ENCODE results near the gene HAUS7.

HAUS7 gene

DNA sequence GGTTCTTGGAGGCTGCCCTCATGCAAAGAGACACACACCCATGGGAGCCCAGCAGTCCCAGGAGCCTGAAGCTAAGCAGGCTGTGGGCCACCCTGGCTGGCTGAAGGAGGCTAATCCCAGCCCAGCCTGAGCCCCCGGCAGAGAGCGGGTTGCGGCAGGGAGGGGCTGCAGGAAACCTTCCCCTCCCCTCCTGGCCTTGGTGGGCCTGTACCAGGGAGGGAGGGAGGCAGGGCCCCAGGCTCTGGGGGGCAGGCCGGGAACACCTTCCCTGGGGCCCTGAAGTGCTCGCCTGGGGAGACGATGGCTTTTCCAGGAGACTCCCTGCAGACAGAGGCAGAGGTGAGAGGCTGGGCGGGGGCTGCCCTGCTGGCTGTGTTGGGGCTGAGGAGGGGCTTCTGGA lies 28.1 kb upstream of the HAUS7 start:
- FAIRE-seq, result no peak

GRCh38 chrX:153496590-153496959 lies 26.2 kb upstream of the HAUS7 start:
- no peak for FAIRE-seq

DNA sequence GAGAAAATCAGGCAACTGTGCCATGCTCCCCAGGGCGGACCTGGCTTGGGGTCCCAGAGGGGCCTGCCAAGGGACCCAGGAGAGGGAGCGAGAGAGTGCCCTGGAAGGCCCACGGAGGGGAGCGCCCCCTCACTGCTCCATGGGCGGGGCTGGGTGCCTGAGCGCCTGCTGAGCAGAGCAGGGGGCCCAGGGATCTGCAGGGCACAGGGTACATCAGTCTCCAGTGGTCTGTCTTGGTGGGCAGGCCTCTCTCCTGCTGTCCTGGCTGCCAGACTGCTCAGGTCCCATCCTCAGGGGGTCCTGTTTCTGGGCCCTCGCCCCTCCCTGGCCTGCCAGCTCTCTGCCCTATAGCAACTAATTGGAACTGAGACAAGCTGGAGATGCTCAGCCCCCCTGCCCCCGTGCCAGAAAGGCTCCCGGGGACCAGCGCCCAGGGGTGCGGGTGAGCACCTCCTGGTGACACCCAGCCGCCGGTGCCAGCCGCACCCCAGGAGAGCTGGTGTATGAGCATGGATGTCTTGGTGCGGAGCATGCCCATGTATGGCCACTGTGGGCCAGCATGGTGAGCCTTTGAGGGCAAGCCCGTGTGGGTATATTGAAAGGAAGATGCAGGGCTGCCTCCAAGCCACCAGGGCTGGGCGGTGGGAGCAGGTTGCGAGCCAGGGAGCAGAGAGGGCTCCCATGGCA lies 25.7 kb upstream of the HAUS7 start:
- no peak for FAIRE-seq

- FAIRE-seq, result no peak
Observed at GRCh38 chrX:153495362-153495751, 25.0 kb upstream of the HAUS7 start.

- FAIRE-seq, result no peak
Observed at GRCh38 chrX:153494541-153495361, 24.4 kb upstream of the HAUS7 start, which contains the start of gene BGN. Gene BGN (plus strand): TSS chrX:153494980. CDS start chrX:153504632, 9,652 bp downstream.

GRCh38 chrX:153494061-153494460 lies 23.7 kb upstream of the HAUS7 start:
- FAIRE-seq, result no peak

DNA sequence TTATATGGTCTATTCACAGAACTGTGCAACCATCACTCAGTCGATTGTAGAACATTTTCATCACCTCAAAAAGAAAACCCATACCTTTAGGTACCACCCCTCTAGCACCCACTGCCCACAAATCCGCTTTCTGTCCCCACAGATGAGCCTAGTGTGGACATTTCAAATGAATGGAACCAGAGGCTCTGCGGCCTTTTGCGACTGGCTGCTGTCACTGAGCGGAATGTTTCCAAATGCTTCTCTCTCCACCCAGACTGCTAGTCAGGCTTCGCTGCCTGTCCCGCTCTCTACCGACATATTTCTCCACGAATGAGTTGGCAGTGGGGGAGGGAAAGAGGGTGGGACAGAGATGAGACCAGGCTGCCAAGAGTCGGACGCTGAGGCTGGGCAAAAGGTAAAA lies 22.7 kb upstream of the HAUS7 start:
- FAIRE-seq, result no peak

DNA sequence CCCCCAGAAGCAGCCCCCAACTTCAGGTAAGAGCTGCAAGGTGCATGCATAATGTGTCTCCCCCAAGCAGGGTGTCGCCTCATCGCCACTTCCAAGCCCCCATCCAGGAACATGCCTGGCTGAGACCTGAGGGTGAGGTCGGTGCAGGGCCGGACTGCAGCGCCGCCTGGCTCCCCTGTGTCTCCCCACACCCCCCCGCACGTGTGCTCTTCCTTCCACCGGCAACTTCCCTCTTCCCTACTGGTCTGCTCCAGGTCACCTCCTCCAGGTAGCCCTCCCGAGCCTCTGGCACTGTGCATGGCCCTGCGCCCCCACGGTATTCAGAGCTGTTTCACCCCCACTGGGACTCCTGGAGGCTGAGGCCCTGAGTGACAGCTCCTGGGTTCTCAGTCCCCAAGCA lies 22.2 kb upstream of the HAUS7 start:
- no peak for FAIRE-seq

GRCh38 chrX:153491918-153492317 lies 21.5 kb upstream of the HAUS7 start:
- no peak for FAIRE-seq

- FAIRE-seq, result no peak
Observed at GRCh38 chrX:153491351-153491914, 21.1 kb upstream of the HAUS7 start.

DNA sequence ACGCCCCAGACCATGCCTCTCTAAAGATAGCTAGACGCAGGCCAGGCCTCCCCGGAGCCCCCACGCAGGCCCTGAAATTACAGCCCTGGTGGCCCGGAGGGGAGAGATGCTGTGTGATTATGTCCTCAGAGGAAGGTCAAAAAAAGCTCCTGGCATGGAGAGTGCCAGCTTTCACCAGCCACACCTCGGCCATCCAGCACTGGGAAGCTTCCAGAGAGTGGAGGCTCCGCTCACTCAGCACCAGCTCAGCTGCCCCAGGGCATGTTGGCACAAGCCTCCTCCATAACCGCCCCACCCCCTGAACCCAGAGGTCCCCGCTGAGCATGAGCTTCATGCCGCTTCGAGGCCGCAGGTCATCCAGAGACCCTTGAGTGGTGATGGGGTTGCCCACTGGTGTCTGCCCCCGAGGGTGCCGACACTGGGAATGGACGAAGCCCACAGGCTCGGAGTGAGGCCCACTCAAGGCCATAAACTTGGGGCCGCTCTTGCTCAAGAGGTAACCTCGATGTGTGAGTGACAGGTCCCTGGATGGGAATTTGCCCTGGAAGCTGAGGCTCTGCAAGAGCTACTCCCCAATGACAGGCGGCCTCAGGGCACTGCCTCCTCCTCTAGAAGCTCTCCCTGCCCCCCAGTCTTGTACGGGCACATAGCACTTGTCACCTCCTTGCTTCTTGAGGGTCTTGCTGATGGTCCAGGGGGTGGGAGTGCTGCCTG lies 20.0 kb upstream of the HAUS7 start:
- FAIRE-seq, result no peak

GRCh38 chrX:153488231-153488914 lies 18.0 kb upstream of the HAUS7 start:
- no peak for FAIRE-seq

- FAIRE-seq, result no peak
Observed at GRCh38 chrX:153487590-153488071, 17.3 kb upstream of the HAUS7 start.

- no peak for FAIRE-seq
Observed at GRCh38 chrX:153486171-153486570, 15.8 kb upstream of the HAUS7 start.

DNA sequence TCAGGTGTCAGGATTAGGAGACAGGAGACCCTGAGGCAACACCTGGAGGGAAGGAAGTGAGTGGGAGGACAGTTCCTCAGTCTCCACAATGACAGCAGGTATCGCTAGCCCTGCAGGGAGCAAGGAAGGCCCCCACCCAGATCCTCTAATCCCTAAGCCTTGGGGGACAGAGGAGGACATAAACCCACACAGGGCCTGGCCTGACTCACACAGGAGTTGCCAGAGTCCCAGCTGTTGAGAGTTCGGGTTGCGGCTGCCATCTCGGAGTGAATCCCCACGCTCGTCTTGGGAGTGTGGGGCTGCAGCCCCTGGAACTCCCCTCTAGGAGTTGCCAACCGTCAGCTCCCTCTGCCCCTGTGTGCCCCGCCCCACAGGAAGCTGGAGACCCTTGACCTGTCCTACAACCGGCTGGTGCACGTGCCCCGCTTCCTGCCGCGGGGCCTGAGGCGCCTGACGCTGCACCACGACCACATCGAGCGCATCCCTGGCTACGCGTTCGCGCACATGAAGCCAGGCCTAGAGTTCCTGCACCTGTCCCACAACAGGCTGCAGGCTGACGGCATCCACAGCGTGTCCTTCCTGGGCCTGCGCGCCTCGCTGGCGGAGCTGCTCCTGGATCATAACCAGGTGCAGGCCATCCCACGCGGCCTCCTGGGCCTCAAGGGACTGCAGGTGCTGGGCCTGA lies 15.2 kb upstream of the HAUS7 start:
- no peak for FAIRE-seq

DNA sequence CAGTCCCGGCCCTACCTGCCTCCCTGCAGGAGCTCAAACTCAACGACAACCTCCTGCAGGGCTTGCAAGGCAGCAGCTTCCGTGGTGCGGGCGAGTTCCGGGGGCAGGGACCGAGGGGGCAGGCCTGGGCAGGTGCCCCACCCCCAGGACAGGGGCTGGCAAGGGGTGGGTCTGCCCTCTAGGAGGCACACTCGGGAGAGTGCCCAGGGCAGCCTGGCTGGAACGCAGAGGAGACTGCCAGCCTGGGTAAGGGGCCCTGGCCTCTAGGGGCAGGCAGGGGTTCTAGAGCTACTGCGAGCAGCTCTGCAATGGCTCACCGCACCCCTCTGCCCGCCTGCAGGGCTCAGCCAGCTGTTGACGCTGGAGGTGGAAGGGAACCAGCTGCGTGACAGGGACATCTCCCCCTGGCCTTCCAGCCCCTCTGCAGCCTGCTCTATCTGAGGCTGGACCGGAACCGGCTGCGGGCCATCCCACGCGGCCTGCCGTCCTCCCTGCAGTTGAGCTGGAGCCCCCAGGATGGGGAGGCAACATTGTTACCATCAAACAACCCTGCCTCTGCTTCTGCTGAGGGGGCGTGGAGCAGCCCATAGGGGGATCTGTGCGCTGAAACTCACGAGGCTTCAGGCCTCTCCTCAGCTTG lies 12.1 kb upstream of the HAUS7 start:
- FAIRE-seq, result no peak

DNA sequence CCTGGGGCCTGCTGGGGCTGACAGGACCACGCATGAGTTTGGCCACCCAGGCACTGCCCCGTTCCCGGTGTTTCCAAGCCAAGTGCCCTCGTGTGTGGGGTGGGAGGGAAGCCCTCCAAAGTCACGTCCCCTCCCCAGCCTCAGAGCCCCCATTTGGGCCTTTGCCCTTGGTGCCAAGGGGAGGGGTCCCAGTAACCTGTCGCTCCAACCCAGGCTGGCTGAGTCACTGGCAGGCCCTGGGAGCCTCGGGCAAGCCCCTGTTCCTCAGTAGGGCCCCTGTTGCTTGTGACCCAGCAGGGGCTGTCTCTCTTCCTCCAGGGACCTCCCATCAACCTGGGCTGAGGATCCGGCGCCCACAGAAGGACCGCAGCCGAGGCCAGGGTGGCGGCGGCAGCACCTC lies 10.7 kb upstream of the HAUS7 start:
- no peak for FAIRE-seq

DNA sequence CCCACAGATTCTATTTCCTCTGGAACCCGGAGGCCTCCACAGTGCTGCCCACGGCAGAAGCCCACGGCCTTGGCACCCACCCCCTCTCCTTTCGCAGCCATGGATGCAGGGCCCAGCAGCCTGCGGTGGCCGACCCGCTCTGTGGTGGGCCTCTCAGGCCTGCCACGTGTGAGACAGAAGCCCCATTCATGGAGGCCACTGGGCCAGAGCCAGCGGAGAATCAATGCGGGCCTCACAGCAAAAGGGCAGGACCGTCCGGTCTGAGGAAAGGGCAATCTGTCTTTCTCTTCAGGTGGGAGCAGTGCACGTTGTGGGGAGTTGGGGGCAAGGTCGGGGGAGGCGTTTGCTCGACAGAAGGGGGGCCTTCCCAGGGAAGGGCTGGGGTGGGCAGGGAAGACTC lies 8.4 kb upstream of the HAUS7 start:
- FAIRE-seq, result no peak

- FAIRE-seq, result no peak
Observed at GRCh38 chrX:153477901-153478300, 7.5 kb upstream of the HAUS7 start.

- FAIRE-seq, result no peak
Observed at GRCh38 chrX:153477364-153477857, 7.0 kb upstream of the HAUS7 start.

- no peak for FAIRE-seq
Observed at GRCh38 chrX:153476666-153477363, 6.4 kb upstream of the HAUS7 start.
